Stimulated activated naive CD8-positive, alpha-beta T cell treated with anti-CD3 and anti-CD28 coated beads, Interleukin-15, amount 100 ng/mL, for 72 hours (primary cell): ENCODE data around the gene ZC3H7B.
A peak's percentile ranks its signal among the peaks of the same experiment; 100 is the strongest.

Source experiments
- ATAC-seq: fragments of 150-1000 bp; cut with Tn5 transposase; 2 replicates; pipeline ENCODE4 v1.10.0; 2021; ENCODE audit warnings: mild to moderate bottlenecking, moderate library complexity
- DNase-seq, 2 donors: peaks; one replicate each; pipeline ENCODE4 v3.0.0; 2021 to 2022
- H3K27ac Mint-ChIP-seq, 2 donors: one replicate each; pipeline ENCODE4 v1.8.0; 2022; ENCODE audit warnings: mild to moderate bottlenecking in 2 of 2, mixed read lengths in 2 of 2, moderate library complexity in 2 of 2
- H3K27me3 Mint-ChIP-seq: one replicate; pipeline ENCODE4 v1.8.0; 2022; ENCODE audit warnings: mixed read lengths
- H3K4me1 Mint-ChIP-seq: one replicate; pipeline ENCODE4 v1.8.0; 2022; ENCODE audit warnings: mild to moderate bottlenecking, mixed read lengths
- H3K4me3 Mint-ChIP-seq, 2 donors: one replicate each; pipeline ENCODE4 v1.8.0; 2022; ENCODE audit warnings: mild to moderate bottlenecking in 2 of 2, mixed read lengths in 2 of 2, moderate library complexity in 1 of 2
- H3K9me3 Mint-ChIP-seq, 2 donors: one replicate each; pipeline ENCODE4 v1.8.0; 2022; ENCODE audit warnings: mixed read lengths in 2 of 2

The ZC3H7B gene

DNA sequence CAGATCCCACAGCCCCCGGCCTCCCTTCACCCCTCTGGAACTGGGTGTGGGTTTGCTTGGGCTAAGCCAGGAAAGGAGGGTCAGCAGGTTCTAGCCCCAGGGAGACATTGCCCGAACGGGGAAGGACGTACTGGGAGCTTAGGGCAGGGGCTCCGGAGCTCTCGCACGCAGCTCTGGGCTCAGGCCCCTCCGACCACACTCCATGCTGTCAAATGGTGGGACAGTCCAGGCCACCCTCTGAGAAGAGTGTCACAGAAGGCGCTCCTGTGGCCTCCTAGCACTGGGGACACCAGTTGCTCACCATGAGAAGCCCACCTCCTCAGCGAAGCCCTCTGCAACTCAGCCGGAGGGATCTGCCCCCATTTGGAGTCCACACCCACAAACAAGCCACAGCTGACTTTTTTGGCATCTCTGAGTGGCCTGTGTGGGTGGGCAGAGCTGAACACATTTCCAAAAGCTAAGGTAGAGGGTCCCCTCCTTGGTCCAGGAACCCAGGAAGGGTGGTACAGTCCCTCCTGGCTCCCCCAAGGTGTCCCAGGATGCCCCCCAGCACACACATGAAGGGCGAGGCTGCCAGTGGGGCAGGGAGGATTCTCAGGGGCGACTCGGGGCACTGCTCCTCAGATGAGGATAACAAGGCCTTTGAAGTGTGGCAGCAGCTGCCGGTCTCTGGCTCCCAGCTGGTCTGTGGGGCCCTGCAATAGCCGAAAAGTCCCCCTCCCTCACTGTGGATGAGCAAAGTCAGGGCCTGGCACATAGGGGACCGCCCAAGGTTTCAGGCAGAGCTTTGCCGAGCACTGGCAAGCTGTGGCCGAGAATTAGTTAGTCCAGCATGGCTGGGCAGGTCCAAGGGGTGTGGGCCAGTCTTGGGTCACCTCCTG is 67.5 kb downstream of the ZC3H7B start:
- H3K27ac Mint-ChIP-seq, result no peak overlapping the region
- H3K9me3 Mint-ChIP-seq, result no peaks in the 10 kb centered on the region
- no peak for ATAC-seq
- peaks cover 16% of the 10 kb centered on the region for H3K27me3 Mint-ChIP-seq
- no peak overlapping the region for H3K4me3 Mint-ChIP-seq
- H3K4me1 Mint-ChIP-seq, result peaks cover 12% of the 10 kb centered on the region
- DNase-seq, result no peak

GRCh38 chr22:41369424-41369745 is 68.1 kb downstream of the ZC3H7B start:
- H3K4me1 Mint-ChIP-seq, result peaks cover 13% of the 10 kb centered on the region
- peaks cover 16% of the 10 kb centered on the region for H3K27me3 Mint-ChIP-seq
- no peaks in the 10 kb centered on the region for H3K9me3 Mint-ChIP-seq
- DNase-seq (no peak), ATAC-seq (no peak)
- H3K4me3 Mint-ChIP-seq, result no peak overlapping the region
- H3K27ac Mint-ChIP-seq, result no peak overlapping the region

- Mint-ChIP-seq H3K27me3 (peaks cover 16% of the 10 kb centered on the region), H3K9me3 (no peaks in the 10 kb centered on the region), H3K27ac (no peak overlapping the region), H3K4me3 (no peak overlapping the region), H3K4me1 (peaks cover 17% of the 10 kb centered on the region)
- DNase-seq, result no peak
- ATAC-seq, result no peak
Measured at GRCh38 chr22:41369837-41370236, 68.5 kb downstream of the ZC3H7B start.

DNA sequence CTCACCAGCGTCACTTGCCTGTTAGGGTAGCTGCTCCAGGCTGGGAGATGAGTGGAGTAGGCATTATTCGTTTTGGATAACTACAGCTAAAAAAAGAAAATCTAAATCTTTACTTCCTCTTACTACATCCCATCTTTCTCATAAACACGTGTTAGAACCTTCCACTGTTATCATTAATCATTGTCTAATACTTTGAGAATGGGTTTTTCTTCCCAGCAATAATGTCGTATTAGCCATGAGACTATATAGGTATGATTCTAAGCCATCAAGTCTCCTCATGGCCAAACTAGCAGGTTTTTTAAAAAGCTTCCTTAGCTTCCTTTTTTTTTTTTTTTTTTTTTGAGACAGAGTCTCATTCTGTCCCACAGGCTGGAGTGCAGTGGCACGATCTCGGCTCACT is 76.5 kb downstream of the ZC3H7B start:
- no peak for DNase-seq
- H3K9me3 Mint-ChIP-seq, result no peaks in the 10 kb centered on the region
- H3K4me3 Mint-ChIP-seq, result no peak overlapping the region
- ATAC-seq, result no peak
- H3K27ac Mint-ChIP-seq, result no peak overlapping the region
- H3K27me3 Mint-ChIP-seq, result no peaks in the 10 kb centered on the region
- peaks cover 21% of the 10 kb centered on the region for H3K4me1 Mint-ChIP-seq

- Mint-ChIP-seq H3K4me1 (peaks cover 20% of the 10 kb centered on the region), H3K27ac (peak overlapping the region; percentile 80 to 99), H3K27me3 (no peaks in the 10 kb centered on the region), H3K4me3 (peak overlapping the region; percentile 91 to 92), H3K9me3 (no peaks in the 10 kb centered on the region)
- ATAC-seq (peak; percentile 22), DNase-seq (no peak)
Measured at GRCh38 chr22:41380993-41381328, 79.6 kb downstream of the ZC3H7B start.

DNA sequence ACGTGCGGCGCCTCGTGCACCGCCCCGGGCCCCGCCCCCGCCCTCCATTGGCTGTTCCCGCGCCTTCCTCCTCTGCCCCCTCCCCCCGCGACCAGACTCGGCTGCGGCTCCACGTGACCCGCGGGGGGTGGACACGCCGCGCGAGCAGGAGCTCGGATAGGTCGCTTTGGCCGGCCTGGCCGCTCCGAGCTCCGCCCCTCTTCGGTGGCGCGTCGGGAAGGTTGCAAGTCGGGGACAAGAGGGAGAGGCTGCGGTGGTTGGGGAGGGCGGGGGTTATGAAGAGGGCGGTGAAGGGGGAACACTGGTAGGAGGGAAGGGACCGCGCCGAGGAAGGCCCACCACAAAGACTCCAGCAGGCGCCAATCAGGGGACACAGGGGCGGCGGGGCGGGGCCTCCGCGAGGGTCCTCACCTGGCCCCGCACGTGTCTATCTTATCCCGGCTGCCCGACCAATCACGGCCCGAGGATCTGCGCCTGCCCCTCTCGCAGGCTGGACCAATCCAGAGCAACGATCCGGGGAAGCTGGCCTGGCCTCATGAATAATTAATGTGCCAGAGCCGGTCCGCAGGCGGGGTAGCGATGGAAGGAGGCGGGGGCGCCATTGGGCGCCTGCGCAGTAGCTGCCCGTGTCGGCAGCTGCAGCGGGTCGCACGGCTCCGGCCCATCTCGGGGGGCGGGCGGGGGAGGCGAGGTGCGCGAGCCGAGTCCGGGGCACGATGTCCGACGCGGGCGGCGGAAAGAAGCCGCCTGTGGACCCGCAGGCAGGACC is 80.2 kb downstream of the ZC3H7B start, which contains the start of gene TEF:
TEF (plus strand) TSS at position 614 of the 769 bp plus-strand sequence; CDS start at position 717, 103 bp downstream.
- DNase-seq (peak; percentile 97 to 98), ATAC-seq (peak; percentile 96)
- H3K27ac Mint-ChIP-seq, result peak within 1 kb of the TSS; percentile 99
- peak within 1 kb of the TSS; percentile 91 to 92 for H3K4me3 Mint-ChIP-seq
- H3K9me3 Mint-ChIP-seq, result no peaks in the 10 kb centered on the region
- no peaks in the 10 kb centered on the region for H3K27me3 Mint-ChIP-seq
- peaks cover 20% of the 10 kb centered on the region for H3K4me1 Mint-ChIP-seq

GRCh38 chr22:41382098-41382578 is 80.8 kb downstream of the ZC3H7B start:
- DNase-seq, result peak in 1 of 2 donors; percentile 70
- H3K9me3 Mint-ChIP-seq, result no peaks in the 10 kb centered on the region

DNA sequence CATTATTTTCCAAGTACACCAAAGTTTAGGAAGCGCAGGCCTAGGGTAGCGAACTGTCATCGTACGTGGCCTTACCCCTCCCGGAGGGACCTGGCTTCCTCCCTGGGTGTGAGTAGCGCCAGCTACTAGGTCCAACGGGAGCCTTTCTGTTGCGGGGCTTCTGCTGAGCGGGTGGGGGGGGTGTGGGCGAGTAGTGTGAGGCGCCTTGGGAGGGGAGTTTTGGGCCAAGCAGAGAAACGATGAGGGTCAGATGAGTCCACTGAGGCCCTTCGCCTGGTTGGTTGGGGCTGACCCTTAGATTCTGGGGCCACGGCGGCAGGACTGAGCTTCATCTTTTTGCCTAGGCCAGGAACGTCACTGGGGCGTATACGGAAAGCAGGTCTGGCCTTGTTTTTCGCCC is 81.3 kb downstream of the ZC3H7B start:
- Mint-ChIP-seq H3K4me1 (peaks cover 20% of the 10 kb centered on the region), H3K27me3 (no peaks in the 10 kb centered on the region), H3K9me3 (no peaks in the 10 kb centered on the region), H3K4me3 (peak overlapping the region; percentile 91 to 92), H3K27ac (peak overlapping the region; percentile 89 to 93)
- ATAC-seq (no peak), DNase-seq (no peak)

More at GRCh38 chr22:41382098-41382578, 80.8 kb downstream of the ZC3H7B start:
- peaks cover 20% of the 10 kb centered on the region for H3K4me1 Mint-ChIP-seq
- peak; percentile 44 for ATAC-seq
- H3K27ac Mint-ChIP-seq, result peak overlapping the region; percentile 89 to 93
- H3K4me3 Mint-ChIP-seq, result peak overlapping the region; percentile 91 to 92
- no peaks in the 10 kb centered on the region for H3K27me3 Mint-ChIP-seq

- H3K27ac Mint-ChIP-seq, result no peak overlapping the region
- ATAC-seq, result no peak
Measured at GRCh38 chr22:41383085-41383484, 81.8 kb downstream of the ZC3H7B start.

DNA sequence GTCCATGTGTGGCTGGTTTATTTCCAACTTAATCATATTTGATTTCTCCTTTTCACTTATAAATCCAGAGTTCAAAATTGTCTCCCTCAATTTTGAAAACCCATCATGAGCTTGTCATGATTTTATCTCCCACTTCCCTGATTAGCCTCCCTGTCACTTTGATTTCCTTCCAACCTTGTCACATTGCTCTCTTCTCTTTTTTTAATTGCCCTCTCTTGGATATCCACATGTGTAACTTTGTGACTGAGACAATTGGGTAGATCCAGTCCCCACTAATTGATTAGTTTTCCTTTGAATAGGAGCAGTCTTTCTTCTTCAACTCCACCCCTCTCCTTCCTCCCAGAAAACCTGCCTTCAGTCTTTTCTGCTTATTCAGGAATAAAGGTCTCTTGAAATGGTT is 82.8 kb downstream of the ZC3H7B start:
- Mint-ChIP-seq H3K4me3 (no peak overlapping the region), H3K9me3 (no peaks in the 10 kb centered on the region), H3K27ac (no peak overlapping the region), H3K27me3 (no peaks in the 10 kb centered on the region), H3K4me1 (peaks cover 20% of the 10 kb centered on the region)
- ATAC-seq (no peak), DNase-seq (no peak)

More at GRCh38 chr22:41383085-41383484, 81.8 kb downstream of the ZC3H7B start:
- Mint-ChIP-seq H3K4me3 (peak overlapping the region; percentile 91 to 92), H3K27me3 (no peaks in the 10 kb centered on the region), H3K9me3 (no peaks in the 10 kb centered on the region), H3K4me1 (peaks cover 20% of the 10 kb centered on the region)
- DNase-seq, result no peak

- ATAC-seq (no peak), DNase-seq (no peak)
- H3K27me3 Mint-ChIP-seq, result no peaks in the 10 kb centered on the region
- H3K4me1 Mint-ChIP-seq, result peaks cover 12% of the 10 kb centered on the region
- H3K27ac Mint-ChIP-seq, result no peak overlapping the region
- no peak overlapping the region for H3K4me3 Mint-ChIP-seq
- H3K9me3 Mint-ChIP-seq, result no peaks in the 10 kb centered on the region
Measured at GRCh38 chr22:41387341-41387740, 86.0 kb downstream of the ZC3H7B start.

DNA sequence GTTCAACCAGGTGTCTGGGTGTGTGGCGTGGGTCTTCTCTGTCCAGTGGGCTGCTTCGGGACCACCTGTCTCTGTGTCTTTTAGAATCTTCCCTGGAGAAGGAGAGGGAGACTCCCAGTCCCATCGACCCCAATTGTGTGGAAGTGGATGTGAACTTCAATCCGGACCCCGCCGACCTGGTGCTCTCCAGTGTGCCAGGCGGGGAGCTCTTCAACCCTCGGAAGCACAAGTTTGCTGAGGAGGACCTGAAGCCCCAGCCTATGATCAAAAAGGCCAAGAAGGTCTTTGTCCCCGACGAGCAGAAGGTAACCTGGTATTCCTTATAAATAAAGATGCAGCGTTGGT is 92.7 kb downstream of the ZC3H7B start:
- no peak for DNase-seq
- Mint-ChIP-seq H3K27ac (no peak overlapping the region), H3K27me3 (no peaks in the 10 kb centered on the region), H3K4me1 (no peaks in the 10 kb centered on the region), H3K4me3 (no peak overlapping the region), H3K9me3 (no peaks in the 10 kb centered on the region)
- ATAC-seq, result no peak

DNA sequence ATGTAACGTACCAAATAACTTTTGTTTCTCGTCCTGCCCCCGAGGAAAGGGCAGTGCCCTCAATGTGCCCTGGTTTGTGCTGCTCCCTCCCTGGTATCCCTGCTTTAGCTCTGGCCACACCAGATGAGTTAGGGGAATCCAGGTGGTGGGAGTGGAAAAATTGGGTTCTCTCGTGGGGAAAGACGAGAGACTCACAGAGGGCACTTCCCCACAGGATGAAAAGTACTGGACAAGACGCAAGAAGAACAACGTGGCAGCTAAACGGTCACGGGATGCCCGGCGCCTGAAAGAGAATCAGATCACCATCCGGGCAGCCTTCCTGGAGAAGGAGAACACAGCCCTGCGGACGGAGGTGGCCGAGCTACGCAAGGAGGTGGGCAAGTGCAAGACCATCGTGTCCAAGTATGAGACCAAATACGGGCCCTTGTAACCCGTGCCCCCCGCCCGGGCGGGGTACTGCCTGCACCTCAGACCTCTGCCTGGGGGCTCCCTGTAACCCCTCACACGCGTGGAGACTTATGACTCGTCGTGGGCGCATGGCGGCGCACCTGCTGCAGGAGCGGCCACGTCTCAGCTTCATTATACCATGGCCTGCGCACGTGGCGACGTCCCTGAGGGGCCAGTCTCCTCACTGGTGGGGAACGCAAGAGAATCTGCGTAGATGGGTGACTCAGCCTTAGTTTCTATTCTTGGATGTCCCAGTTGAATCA is 94.4 kb downstream of the ZC3H7B start:
- Mint-ChIP-seq H3K4me1 (no peaks in the 10 kb centered on the region), H3K9me3 (no peaks in the 10 kb centered on the region), H3K27ac (no peak overlapping the region), H3K27me3 (no peaks in the 10 kb centered on the region), H3K4me3 (no peak overlapping the region)
- ATAC-seq (no peak), DNase-seq (no peak)

GRCh38 chr22:41397143-41397811 is 96.0 kb downstream of the ZC3H7B start:
- no peak for DNase-seq
- Mint-ChIP-seq H3K9me3 (no peaks in the 10 kb centered on the region), H3K4me1 (no peaks in the 10 kb centered on the region), H3K4me3 (no peak overlapping the region), H3K27me3 (no peaks in the 10 kb centered on the region), H3K27ac (peak overlapping the region in 1 of 2 donors; percentile 5)
- ATAC-seq, result no peak

GRCh38 chr22:41398921-41399320 is 97.6 kb downstream of the ZC3H7B start:
- no peaks in the 10 kb centered on the region for H3K27me3 Mint-ChIP-seq
- DNase-seq (no peak), ATAC-seq (no peak)
- no peaks in the 10 kb centered on the region for H3K9me3 Mint-ChIP-seq
- no peak overlapping the region for H3K27ac Mint-ChIP-seq
- peaks cover 6% of the 10 kb centered on the region for H3K4me1 Mint-ChIP-seq
- H3K4me3 Mint-ChIP-seq, result no peak overlapping the region
